Left lobe of liver (tissue), 2 donors: Measurements from ENCODE around the gene SUSD4. TPM values are rescaled to one million over a fixed set of nuclear protein-coding genes. Genes with fewer than 3 reads are reported as not detected.
A peak's percentile ranks its signal among the peaks of the same experiment; 100 is the strongest.

ENCODE experiments used
- ATAC-seq: fragments of 200-7000 bp; cut with Tn5 transposase; one replicate; pipeline ENCODE4 v1.9.1; 2020; ENCODE audit warnings: mild to moderate bottlenecking, moderate library complexity
- DNase-seq: peaks from one replicate; pipeline ENCODE4 v3.0.0-alpha.2; 2020; ENCODE audit warnings: low spot score
- total RNA-seq: library from RNA; stranded (reverse); gene quantifications from one replicate; pipeline ENCODE4 v1.2.1, GENCODE V29; 2021
- donor health status: DM: no; HTN: no; CAD: no; lungs with moderate emphysema.
- donor health status: DM: no; HTN: yes; CAD: no.

Gene SUSD4
- total RNA-seq, 1 donor from 2014 or later: 1.3 TPM

- DNase-seq (no peak), ATAC-seq (no peak)
Measured at GRCh38 chr1:223331301-223331700, 32.7 kb downstream of the SUSD4 start.

- DNase-seq (no peak), ATAC-seq (no peak)
Measured at GRCh38 chr1:223330466-223330865, 33.5 kb downstream of the SUSD4 start.

GRCh38 chr1:223329664-223330415, 34.1 kb downstream of the SUSD4 start:
- no peak for ATAC-seq
- no peak for DNase-seq

- ATAC-seq: no peak
- DNase-seq: no peak
Measured at GRCh38 chr1:223329252-223329651, 34.7 kb downstream of the SUSD4 start.

DNA sequence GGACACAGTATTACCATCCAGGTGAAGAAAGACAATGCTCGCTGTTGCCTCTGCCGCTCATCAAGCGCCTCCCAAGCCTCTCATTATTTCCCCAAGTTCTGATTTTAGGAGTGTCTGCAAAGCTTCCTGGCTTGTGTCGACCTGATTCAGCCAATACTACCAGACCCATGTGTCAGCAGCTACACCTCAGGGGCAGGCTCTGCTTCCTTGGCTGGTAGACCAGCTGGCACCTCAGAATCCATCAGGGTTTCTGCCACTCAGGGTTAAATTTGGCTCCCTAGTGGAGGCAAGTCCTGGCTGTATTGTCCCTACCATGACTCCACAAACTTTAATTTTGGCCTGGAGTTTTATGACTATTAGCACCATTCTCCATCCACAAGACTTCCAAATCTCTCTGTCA, 35.4 kb downstream of the SUSD4 start:
- DNase-seq (no peak), ATAC-seq (no peak)

GRCh38 chr1:223326776-223327175, 37.2 kb downstream of the SUSD4 start:
- no peak for DNase-seq
- ATAC-seq: no peak

DNA sequence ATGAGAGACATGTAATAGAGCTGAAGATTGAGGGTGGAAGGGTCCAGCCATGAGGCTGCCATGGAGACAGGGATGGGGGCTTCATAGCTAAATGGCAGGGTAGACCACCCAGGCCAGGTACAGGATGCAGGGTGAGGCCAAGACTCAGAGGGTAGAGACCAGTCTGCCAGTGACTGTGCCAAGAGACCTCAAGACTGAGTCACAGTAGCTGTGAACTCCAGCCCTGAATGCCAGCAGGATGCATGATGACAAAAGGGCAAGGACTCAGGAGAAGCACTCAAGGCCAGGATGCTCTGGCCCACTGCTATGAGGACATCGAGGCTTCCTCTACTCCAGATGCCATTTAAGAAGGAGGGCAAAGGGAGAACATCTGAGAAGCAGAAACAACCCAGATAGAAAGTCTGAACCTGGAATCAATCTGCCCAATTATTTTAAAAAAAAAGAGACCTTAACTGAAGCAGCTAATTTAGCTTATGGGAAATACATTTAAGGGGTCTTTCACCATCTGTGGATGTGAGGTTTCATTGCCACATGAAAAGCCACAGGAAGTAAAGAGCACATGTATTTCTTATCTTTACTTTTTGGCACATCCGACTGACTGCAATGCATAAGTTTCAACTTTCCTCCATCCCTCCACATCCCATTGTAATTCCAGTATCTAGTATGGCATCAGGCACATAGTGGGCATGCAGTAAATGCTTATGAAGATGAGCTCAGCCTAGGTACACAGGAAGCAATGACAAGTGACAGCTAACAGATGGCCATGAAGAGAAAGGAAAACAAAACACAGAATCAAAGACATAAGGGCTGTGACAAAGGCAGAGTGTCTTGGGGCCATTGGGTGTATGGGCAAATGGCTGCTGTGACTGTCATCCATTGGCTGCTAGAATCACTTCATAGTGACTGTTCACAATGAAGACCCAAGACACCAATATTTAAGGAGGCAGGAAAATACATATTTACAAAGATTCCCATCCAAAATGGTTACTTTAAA, 40.2 kb downstream of the SUSD4 start:
- no peak for ATAC-seq
- no peak for DNase-seq

DNA sequence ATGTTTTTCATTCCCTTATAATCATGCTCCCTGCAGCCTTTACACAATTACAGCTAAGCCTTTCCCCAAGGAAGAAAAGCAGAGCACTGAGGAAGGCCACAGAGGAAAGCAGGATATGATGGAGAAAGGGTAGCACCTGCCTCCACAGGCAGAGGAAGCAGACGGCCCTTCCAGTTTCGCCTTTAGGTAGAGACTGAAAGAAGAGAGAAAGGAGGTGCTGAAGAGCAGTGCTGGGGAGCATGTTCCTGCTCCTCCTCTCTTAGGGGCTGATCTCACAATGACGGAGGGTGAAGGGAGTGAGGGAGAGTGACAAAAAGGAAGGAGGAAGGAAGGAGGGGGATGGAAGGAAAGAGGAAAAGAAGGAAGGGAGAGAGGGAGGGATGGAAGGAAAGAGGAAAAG, 41.1 kb downstream of the SUSD4 start:
- no peak for DNase-seq
- no peak for ATAC-seq

- no peak for DNase-seq
- ATAC-seq: no peak
Measured at GRCh38 chr1:223320959-223321358, 43.0 kb downstream of the SUSD4 start.

DNA sequence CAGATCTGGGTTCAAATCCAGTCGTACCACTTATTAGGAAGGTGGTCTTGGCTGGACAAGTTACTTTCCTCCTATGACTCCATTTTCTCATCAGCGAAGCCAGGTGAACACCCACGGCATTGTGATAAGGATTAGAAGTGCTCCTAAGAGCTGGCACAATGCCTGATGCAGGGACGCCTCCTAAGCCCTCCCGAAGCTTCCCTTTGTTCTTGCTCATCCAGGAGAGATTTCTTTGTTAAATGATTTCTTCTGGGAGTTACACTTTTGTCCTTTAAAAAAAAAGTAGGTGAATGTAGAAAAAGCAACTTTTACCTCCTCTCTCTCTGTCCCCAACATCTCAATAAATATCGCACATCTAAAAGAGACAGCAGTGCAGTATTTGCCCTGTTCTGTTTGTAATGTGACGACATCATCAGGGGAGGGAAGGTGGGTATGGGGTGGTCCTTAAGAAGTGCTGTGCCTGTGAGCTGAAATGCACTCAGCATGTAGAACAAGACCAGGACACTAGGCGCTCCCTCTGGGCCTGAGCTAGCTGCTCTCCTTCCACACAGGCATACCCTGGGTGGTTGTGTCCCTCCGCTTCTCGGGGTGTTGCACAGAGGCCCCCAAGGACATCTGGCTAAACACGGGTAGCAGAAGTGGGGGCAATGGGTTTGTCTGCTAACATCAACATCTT, 43.9 kb downstream of the SUSD4 start:
- DNase-seq (no peak), ATAC-seq (no peak)

DNA sequence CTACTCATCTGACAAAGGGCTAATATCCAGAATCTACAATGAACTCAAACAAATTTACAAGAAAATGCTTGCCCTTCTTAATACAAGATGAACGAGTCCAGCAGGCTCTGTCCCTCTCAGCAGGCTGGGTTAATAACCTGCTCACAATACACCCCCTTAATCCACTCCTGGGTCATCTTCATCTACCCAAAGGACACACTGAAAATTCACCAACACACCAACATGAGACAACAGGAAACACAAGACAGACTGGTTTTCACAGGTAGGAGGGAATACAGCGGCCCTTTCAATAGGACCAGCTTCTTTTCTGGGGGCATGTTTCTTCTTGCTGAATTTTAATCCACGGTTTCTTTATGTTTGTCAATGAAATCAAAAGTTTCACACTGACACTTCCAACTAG, 44.6 kb downstream of the SUSD4 start:
- ATAC-seq (no peak), DNase-seq (no peak)

- ATAC-seq (no peak), DNase-seq (no peak)
Measured at GRCh38 chr1:223316082-223316481, 47.9 kb downstream of the SUSD4 start.

DNA sequence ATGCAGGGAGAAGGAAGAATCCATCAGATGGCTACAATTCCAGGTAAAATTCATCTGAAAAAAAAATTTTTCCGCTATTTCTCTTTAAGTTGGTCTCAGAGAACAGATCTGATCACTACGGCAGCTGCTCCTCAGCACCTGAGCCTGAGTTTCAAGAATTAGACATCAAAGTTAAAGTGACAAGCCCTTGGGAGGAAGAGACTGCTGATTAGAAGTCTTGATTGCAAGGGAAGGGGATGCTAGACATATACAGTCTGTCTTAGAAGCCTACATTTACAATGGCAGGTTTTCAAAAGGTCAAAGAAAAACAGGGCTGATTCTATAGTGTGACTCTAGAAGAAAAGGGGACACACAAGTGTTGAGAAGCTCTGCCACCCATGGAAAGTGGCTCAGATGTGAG, 48.3 kb downstream of the SUSD4 start:
- DNase-seq: no peak
- no peak for ATAC-seq

- DNase-seq: no peak
Measured at GRCh38 chr1:223313415-223313754, 50.6 kb downstream of the SUSD4 start.

GRCh38 chr1:223312705-223313414, 51.1 kb downstream of the SUSD4 start:
- no peak for DNase-seq
- ATAC-seq: no peak

More at GRCh38 chr1:223313415-223313754, 50.6 kb downstream of the SUSD4 start:
- no peak for ATAC-seq

- DNase-seq (no peak), ATAC-seq (peak; percentile 89)
Measured at GRCh38 chr1:223312273-223312672, 51.7 kb downstream of the SUSD4 start.

DNA sequence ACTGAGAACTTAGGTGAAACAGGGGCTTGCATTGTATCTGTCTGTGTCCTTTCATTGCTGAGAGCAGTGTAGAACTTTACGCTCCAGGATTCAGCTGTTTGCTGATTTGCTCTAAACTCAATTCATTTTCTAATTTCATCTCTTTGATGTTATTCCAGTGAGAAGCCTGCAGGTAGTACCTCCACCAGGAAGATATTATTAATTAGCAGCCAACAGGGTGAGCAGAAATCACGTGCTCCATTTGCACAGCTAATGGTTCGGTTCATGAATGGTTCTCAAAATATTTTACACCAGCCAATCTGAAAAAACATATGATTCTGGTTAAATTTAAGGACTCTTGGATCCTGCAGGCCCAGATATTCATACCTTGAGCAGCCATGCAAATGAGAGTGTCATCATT, 52.1 kb downstream of the SUSD4 start:
- DNase-seq (no peak), ATAC-seq (no peak)

GRCh38 chr1:223308136-223308535, 55.8 kb downstream of the SUSD4 start:
- no peak for DNase-seq
- no peak for ATAC-seq

GRCh38 chr1:223307544-223307943, 56.4 kb downstream of the SUSD4 start:
- ATAC-seq (no peak), DNase-seq (no peak)

DNA sequence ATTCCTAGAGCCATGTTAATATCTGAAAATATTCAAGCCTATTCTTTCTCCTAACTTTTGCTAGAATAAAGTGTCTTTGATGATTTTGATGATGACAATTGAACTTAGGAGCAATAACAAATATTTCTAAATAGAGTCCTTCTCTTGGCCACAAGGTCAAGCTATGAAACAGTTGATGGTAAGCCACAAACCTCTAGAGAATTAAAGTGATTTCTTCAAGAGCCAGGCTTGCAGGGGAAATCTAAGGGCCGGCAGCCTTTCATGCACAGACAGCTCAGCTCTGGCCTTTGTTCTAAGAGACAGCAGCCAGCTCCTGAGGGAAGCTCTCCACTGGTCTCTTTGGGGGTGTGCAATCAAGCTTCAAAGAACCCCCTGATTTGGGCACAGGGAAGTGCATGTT, 59.0 kb downstream of the SUSD4 start:
- ATAC-seq: no peak

GRCh38 chr1:223301371-223301770, 62.6 kb downstream of the SUSD4 start:
- ATAC-seq: no peak
- no peak for DNase-seq

More for the DNA sequence above, 59.0 kb downstream of the SUSD4 start:
- DNase-seq: no peak
